GM23338 (cell line): ENCODE measurements around the gene KRTAP16-1. TPM values are rescaled to one million over a fixed set of nuclear protein-coding genes. Genes with fewer than 3 reads are reported as not detected.

Experiments used
- ATAC-seq: fragments of 200-7000 bp; cut with Tn5 transposase; 3 replicates; pipeline ENCODE4 v1.9.1; 2020
- DNase-seq: peaks from one replicate; pipeline ENCODE4 v3.0.0-alpha.2; 2015; ENCODE audit warnings: low spot score
- H2AFZ ChIP-seq: fragments of 200-600 bp; sonication (generic); 2 replicates; pipeline ENCODE4 v1.8.0; 2016; ENCODE audit warnings: antibody characterized with exemption, mild to moderate bottlenecking, moderate library complexity
- H3F3A ChIP-seq: fragments of 200-600 bp; sonication (generic); replicated peaks from 2 replicates; pipeline ENCODE4 v1.8.0; 2017; ENCODE audit warnings: antibody characterized with exemption, mixed run types, low read depth
- H3K27ac ChIP-seq: fragments of 200-600 bp; sonication (generic); 2 replicates; pipeline ENCODE4 v1.6.1; 2016; ENCODE audit warnings: low read depth
- H3K27me3 ChIP-seq: fragments of 200-600 bp; sonication (generic); 2 replicates; pipeline ENCODE4 v1.8.0; 2016; ENCODE audit warnings: mild to moderate bottlenecking, mixed run types, moderate library complexity; ENCODE audit not compliant: insufficient read depth
- H3K36me3 ChIP-seq: fragments of 200-600 bp; sonication (generic); 2 replicates; pipeline ENCODE4 v1.8.0; 2016; ENCODE audit warnings: mild to moderate bottlenecking; ENCODE audit not compliant: insufficient read depth
- H3K4me1 ChIP-seq: fragments of 200-600 bp; sonication (generic); 2 replicates; pipeline ENCODE4 v1.8.0; 2016; ENCODE audit warnings: mild to moderate bottlenecking, moderate library complexity; ENCODE audit not compliant: insufficient read depth
- H3K4me2 ChIP-seq: fragments of 200-600 bp; sonication (generic); 2 replicates; pipeline ENCODE4 v1.7.1; 2017; ENCODE audit warnings: mixed run types
- H3K4me3 ChIP-seq: fragments of 200-600 bp; sonication (generic); 2 replicates; pipeline ENCODE4 v1.6.1; 2016; ENCODE audit warnings: mixed run types
- H3K79me2 ChIP-seq: fragments of 200-600 bp; sonication (generic); replicated peaks from 2 replicates; pipeline ENCODE4 v1.8.0; 2017; ENCODE audit warnings: mild to moderate bottlenecking; ENCODE audit not compliant: insufficient read depth
- H3K9me2 ChIP-seq: fragments of 200-600 bp; sonication (generic); 2 replicates; pipeline ENCODE4 v1.8.0; 2017; ENCODE audit not compliant: insufficient read depth
- H4K20me1 ChIP-seq: fragments of 200-600 bp; sonication (generic); replicated peaks from 2 replicates; pipeline ENCODE4 v1.8.0; 2017; ENCODE audit warnings: mild to moderate bottlenecking; ENCODE audit not compliant: insufficient read depth
- H3K27ac Mint-ChIP-seq: 2 replicates; pipeline ENCODE4 v1.8.0; 2020; ENCODE audit warnings: inconsistent platforms, mild to moderate bottlenecking, moderate library complexity, mixed read lengths
- H3K27me3 Mint-ChIP-seq: 3 replicates; pipeline ENCODE4 v1.8.0; 2022; ENCODE audit warnings: low read depth, mild to moderate bottlenecking, moderate library complexity, mixed read lengths, inconsistent platforms; ENCODE audit not compliant: insufficient read depth, poor library complexity
- H3K36me3 Mint-ChIP-seq: 3 replicates; pipeline ENCODE4 v1.8.0; 2021; ENCODE audit warnings: low read depth, mild to moderate bottlenecking, inconsistent platforms, moderate library complexity, mixed read lengths
- H3K4me1 Mint-ChIP-seq: 3 replicates; pipeline ENCODE4 v1.8.0; 2020; ENCODE audit warnings: mild to moderate bottlenecking, inconsistent platforms, mixed read lengths
- H3K4me3 Mint-ChIP-seq: 3 replicates; pipeline ENCODE4 v1.8.0; 2021; ENCODE audit warnings: moderate library complexity, mild to moderate bottlenecking, inconsistent platforms, mixed read lengths
- H3K9me3 Mint-ChIP-seq: 3 replicates; pipeline ENCODE4 v1.8.0; 2020; ENCODE audit warnings: moderate library complexity, mild to moderate bottlenecking, inconsistent platforms, mixed read lengths
- CREB1 ChIP-seq: fragments of 250-450 bp; sonication (Bioruptor Pico); IDR thresholded peaks from 2 replicates; pipeline ENCODE4 v1.5.0; 2020; ENCODE audit warnings: low read depth, mild to moderate bottlenecking, moderate library complexity
- CTCF ChIP-seq, 2 experiments: fragments of 200-600 bp in 1 of 2; sonication (generic) in 1 of 2; conservative IDR thresholded peaks; 2 replicates each; pipeline versions ENCODE4 v1.5.1 to v1.6.1; 2016 to 2017; ENCODE audit warnings: antibody characterized with exemption in 2 of 2, low read depth in 2 of 2, mild to moderate bottlenecking in 2 of 2, moderate library complexity in 1 of 2
- EZH2 ChIP-seq: fragments of 200-600 bp; sonication (generic); IDR thresholded peaks from one replicate; pipeline ENCODE4 v1.8.0; 2017; ENCODE audit warnings: antibody characterized with exemption, mild to moderate bottlenecking, low read depth; ENCODE audit not compliant: unreplicated experiment
- EZH2phosphoT487 ChIP-seq: fragments of 200-600 bp; sonication (generic); IDR thresholded peaks from one replicate; pipeline ENCODE4 v1.8.1; 2018; ENCODE audit warnings: antibody characterized with exemption; ENCODE audit not compliant: unreplicated experiment
- JUNB ChIP-seq: IDR thresholded peaks from one replicate; pipeline ENCODE4 v1.6.1; 2016; ENCODE audit warnings: antibody characterized with exemption; ENCODE audit not compliant: unreplicated experiment
- NANOG ChIP-seq: IDR thresholded peaks from 2 replicates; pipeline ENCODE4 v1.6.1; 2016; ENCODE audit warnings: antibody characterized with exemption, borderline replicate concordance
- POLR2AphosphoS5 ChIP-seq: IDR thresholded peaks from 2 replicates; pipeline ENCODE4 v1.6.1; 2016; ENCODE audit warnings: antibody characterized with exemption, low read depth
- STAT1 ChIP-seq: IDR thresholded peaks from one replicate; pipeline ENCODE4 v1.6.1; 2016; ENCODE audit warnings: antibody characterized with exemption; ENCODE audit not compliant: unreplicated experiment
- ZNF114 ChIP-seq: fragments of 250-450 bp; sonication (Bioruptor Pico); IDR thresholded peaks from 2 replicates; pipeline ENCODE4 v1.5.0; 2020; ENCODE audit warnings: mild to moderate bottlenecking, moderate library complexity
- ZNF331 ChIP-seq: fragments of 250-450 bp; sonication (Bioruptor Pico); IDR thresholded peaks from 2 replicates; pipeline ENCODE4 v1.5.0; 2020; ENCODE audit warnings: low read depth, mild to moderate bottlenecking, moderate library complexity
- long read RNA-seq: library from polyadenylated mRNA; unstranded; transcript quantifications from one replicate; pipeline ENCODE4 v2.0.0, GENCODE V29; 2020; ENCODE audit not compliant: unreplicated experiment
- polyA plus RNA-seq: library from polyadenylated mRNA; unstranded; fragments of >200 nt; fragmentation: Nextera tagmentation; extraction: Ambion mirVana; gene quantifications from 2 replicates; pipeline ENCODE4 v1.2.1, GENCODE V29; 2016
- total RNA-seq: library from RNA; depleted of rRNA; stranded (reverse); fragments of >200 nt; shearing (Covaris generic); gene quantifications from 2 replicates; pipeline ENCODE4 v1.2.3, GENCODE V29; 2014; rRNA removed
- TF ChIP-seq, protein P1 (sequence below): fragments of 250-450 bp; sonication (Bioruptor Pico); IDR thresholded peaks from 2 replicates; pipeline ENCODE4 v1.5.0; 2020; ENCODE audit warnings: mild to moderate bottlenecking, moderate library complexity
- TF ChIP-seq, protein P2 (sequence below): IDR thresholded peaks from one replicate; pipeline ENCODE4 v1.6.1; 2018; ENCODE audit warnings: antibody characterized with exemption; ENCODE audit not compliant: unreplicated experiment
- TF ChIP-seq, protein P3 (sequence below): IDR thresholded peaks from 2 replicates; pipeline ENCODE4 v1.6.1; 2016; ENCODE audit warnings: antibody characterized with exemption

Gene KRTAP16-1
- total RNA-seq (not detected in 2 replicates), polyA plus RNA-seq (not detected in 2 replicates)
- long read RNA-seq = 0 reads

DNA sequence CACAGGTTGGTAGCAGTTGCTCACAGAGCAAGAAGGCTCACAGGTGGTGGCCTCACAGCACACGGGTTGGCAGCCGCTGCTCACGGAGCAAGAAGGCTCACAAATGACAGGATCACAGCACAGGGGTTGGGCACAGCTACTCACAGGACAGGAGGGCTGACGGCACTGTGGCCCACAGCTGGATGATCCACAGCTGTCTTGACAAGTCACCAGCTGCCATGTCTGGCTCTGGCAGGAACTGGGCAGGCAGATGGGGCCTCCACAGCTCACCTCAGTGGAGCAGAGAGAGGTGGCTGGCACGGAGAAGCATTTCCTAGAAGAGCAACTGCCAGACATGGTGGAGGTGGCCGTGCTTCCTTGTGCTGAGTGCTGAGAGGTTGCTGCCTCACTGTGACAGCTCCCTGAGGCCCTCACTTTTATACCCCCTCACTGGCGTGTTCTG is at the start of gene KRTAP16-1:
KRTAP16-1 (minus strand) TSS at position 392 of the 442 bp plus-strand sequence; CDS start at position 336, 56 bp downstream.
- H3K27ac Mint-ChIP-seq = no peak within 1 kb of the TSS
- no peak within 1 kb of the TSS for H3K4me3 Mint-ChIP-seq
- H3K27me3 ChIP-seq = no peaks in the 10 kb centered on the region
- no peak within 1 kb of the TSS for H3K4me3 ChIP-seq
- H3K27ac ChIP-seq = no peak within 1 kb of the TSS
- no peaks in the 10 kb centered on the region for H3K36me3 Mint-ChIP-seq
- H4K20me1 ChIP-seq = no peaks in the 10 kb centered on the region
- no peaks in the 10 kb centered on the region for H3K9me2 ChIP-seq
- H3K4me2 ChIP-seq = no peak within 1 kb of the TSS
- no peak within 1 kb of the TSS for H2AFZ ChIP-seq
- H3K36me3 ChIP-seq = no peaks in the 10 kb centered on the region
- no peak for DNase-seq
- H3K27me3 Mint-ChIP-seq = peaks cover 6% of the 10 kb centered on the region
- no peak for ATAC-seq
- TF ChIP-seq CTCF (conservative IDR thresholded peaks at IDR 0.05; ENCODE audit: low read depth in 2 of 2) = no peak
- no peak for TF ChIP-seq EZH2phosphoT487
- no peak for TF ChIP-seq ZNF331 (CRISPR knock-in tag)
- TF ChIP-seq EZH2 = no peak
- TF ChIP-seq CREB1 (CRISPR knock-in tag) = no peak
- no peak for TF ChIP-seq POLR2AphosphoS5
- no peak for TF ChIP-seq ZNF114 (CRISPR knock-in tag)
- TF ChIP-seq NANOG = no peak
- TF ChIP-seq, protein P1, sequence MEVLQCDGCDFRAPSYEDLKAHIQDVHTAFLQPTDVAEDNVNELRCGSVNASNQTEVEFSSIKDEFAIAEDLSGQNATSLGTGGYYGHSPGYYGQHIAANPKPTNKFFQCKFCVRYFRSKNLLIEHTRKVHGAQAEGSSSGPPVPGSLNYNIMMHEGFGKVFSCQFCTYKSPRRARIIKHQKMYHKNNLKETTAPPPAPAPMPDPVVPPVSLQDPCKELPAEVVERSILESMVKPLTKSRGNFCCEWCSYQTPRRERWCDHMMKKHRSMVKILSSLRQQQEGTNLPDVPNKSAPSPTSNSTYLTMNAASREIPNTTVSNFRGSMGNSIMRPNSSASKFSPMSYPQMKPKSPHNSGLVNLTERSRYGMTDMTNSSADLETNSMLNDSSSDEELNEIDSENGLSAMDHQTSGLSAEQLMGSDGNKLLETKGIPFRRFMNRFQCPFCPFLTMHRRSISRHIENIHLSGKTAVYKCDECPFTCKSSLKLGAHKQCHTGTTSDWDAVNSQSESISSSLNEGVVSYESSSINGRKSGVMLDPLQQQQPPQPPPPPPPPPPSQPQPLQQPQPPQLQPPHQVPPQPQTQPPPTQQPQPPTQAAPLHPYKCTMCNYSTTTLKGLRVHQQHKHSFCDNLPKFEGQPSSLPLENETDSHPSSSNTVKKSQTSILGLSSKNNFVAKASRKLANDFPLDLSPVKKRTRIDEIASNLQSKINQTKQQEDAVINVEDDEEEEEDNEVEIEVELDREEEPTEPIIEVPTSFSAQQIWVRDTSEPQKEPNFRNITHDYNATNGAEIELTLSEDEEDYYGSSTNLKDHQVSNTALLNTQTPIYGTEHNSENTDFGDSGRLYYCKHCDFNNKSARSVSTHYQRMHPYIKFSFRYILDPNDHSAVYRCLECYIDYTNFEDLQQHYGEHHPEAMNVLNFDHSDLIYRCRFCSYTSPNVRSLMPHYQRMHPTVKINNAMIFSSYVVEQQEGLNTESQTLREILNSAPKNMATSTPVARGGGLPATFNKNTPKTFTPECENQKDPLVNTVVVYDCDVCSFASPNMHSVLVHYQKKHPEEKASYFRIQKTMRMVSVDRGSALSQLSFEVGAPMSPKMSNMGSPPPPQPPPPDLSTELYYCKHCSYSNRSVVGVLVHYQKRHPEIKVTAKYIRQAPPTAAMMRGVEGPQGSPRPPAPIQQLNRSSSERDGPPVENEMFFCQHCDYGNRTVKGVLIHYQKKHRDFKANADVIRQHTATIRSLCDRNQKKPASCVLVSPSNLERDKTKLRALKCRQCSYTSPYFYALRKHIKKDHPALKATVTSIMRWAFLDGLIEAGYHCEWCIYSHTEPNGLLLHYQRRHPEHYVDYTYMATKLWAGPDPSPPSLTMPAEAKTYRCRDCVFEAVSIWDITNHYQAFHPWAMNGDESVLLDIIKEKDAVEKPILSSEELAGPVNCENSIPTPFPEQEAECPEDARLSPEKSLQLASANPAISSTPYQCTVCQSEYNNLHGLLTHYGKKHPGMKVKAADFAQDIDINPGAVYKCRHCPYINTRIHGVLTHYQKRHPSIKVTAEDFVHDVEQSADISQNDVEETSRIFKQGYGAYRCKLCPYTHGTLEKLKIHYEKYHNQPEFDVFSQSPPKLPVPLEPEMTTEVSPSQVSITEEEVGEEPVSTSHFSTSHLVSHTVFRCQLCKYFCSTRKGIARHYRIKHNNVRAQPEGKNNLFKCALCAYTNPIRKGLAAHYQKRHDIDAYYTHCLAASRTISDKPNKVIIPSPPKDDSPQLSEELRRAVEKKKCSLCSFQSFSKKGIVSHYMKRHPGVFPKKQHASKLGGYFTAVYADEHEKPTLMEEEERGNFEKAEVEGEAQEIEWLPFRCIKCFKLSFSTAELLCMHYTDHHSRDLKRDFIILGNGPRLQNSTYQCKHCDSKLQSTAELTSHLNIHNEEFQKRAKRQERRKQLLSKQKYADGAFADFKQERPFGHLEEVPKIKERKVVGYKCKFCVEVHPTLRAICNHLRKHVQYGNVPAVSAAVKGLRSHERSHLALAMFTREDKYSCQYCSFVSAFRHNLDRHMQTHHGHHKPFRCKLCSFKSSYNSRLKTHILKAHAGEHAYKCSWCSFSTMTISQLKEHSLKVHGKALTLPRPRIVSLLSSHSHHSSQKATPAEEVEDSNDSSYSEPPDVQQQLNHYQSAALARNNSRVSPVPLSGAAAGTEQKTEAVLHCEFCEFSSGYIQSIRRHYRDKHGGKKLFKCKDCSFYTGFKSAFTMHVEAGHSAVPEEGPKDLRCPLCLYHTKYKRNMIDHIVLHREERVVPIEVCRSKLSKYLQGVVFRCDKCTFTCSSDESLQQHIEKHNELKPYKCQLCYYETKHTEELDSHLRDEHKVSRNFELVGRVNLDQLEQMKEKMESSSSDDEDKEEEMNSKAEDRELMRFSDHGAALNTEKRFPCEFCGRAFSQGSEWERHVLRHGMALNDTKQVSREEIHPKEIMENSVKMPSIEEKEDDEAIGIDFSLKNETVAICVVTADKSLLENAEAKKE (CRISPR knock-in tag) = no peak
- no peak for TF ChIP-seq JUNB
- TF ChIP-seq, protein P2, sequence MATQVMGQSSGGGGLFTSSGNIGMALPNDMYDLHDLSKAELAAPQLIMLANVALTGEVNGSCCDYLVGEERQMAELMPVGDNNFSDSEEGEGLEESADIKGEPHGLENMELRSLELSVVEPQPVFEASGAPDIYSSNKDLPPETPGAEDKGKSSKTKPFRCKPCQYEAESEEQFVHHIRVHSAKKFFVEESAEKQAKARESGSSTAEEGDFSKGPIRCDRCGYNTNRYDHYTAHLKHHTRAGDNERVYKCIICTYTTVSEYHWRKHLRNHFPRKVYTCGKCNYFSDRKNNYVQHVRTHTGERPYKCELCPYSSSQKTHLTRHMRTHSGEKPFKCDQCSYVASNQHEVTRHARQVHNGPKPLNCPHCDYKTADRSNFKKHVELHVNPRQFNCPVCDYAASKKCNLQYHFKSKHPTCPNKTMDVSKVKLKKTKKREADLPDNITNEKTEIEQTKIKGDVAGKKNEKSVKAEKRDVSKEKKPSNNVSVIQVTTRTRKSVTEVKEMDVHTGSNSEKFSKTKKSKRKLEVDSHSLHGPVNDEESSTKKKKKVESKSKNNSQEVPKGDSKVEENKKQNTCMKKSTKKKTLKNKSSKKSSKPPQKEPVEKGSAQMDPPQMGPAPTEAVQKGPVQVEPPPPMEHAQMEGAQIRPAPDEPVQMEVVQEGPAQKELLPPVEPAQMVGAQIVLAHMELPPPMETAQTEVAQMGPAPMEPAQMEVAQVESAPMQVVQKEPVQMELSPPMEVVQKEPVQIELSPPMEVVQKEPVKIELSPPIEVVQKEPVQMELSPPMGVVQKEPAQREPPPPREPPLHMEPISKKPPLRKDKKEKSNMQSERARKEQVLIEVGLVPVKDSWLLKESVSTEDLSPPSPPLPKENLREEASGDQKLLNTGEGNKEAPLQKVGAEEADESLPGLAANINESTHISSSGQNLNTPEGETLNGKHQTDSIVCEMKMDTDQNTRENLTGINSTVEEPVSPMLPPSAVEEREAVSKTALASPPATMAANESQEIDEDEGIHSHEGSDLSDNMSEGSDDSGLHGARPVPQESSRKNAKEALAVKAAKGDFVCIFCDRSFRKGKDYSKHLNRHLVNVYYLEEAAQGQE = no peak
- no peak for TF ChIP-seq STAT1
- TF ChIP-seq, protein P3, sequence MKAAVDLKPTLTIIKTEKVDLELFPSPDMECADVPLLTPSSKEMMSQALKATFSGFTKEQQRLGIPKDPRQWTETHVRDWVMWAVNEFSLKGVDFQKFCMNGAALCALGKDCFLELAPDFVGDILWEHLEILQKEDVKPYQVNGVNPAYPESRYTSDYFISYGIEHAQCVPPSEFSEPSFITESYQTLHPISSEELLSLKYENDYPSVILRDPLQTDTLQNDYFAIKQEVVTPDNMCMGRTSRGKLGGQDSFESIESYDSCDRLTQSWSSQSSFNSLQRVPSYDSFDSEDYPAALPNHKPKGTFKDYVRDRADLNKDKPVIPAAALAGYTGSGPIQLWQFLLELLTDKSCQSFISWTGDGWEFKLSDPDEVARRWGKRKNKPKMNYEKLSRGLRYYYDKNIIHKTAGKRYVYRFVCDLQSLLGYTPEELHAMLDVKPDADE = no peak
- H3K79me2 ChIP-seq = no peaks in the 10 kb centered on the region
- peaks cover 2% of the 10 kb centered on the region; the same call in 1 of the 3 replicates for H3K9me3 Mint-ChIP-seq
- H3F3A ChIP-seq = no peaks in the 10 kb centered on the region
- no peaks in the 10 kb centered on the region; the same call in 2 of the 3 replicates for H3K4me1 Mint-ChIP-seq
- no peaks in the 10 kb centered on the region for H3K4me1 ChIP-seq
